Caki2 (cell line): ENCODE measurements around the gene SLC35F1. TPM values are rescaled to one million over a fixed set of nuclear protein-coding genes. Genes with fewer than 3 reads are reported as not detected.

Source experiments
- DNase-seq: peaks from one replicate; pipeline ENCODE4 v3.0.0-alpha.2; 2015; ENCODE audit warnings: low read depth
- in situ Hi-C: cut with HindIII; loops from 2 replicates; pipeline ENCODE4 v1.10.0; 2016; ENCODE audit warnings: low sequenced_read_pairs, low pct_unique_long_range_greater_than_20kb, mixed read lengths
- total RNA-seq: library from RNA; depleted of rRNA; stranded (reverse); fragments of >200 nt; shearing (Covaris generic); gene quantifications from 2 replicates; pipeline ENCODE4 v1.2.3, GENCODE V29; 2014; ENCODE audit warnings: low replicate concordance

SLC35F1 gene
- total RNA-seq, 1 experiment from 2014 or later: not detected

DNA sequence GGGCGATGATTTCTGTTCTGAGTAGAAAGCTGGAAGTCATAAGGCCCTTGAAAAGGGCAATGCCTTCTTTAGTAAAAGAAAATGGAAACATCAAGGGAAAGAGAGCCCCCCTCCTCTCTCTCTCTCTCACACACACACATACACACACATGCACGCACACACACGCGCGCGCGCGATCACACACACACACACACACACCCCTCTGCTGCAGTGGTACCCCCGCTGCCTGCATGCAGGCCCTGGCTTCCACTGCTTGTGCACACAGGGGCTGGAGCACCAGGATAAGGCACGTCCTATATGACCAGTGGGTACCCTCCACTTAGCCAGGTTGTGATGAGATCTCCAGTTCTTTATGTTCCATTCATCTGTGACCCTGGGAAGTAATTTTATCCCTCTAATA is 300.9 kb downstream of the SLC35F1 start:
- in situ Hi-C loops: no loop called here
- no peak for DNase-seq

DNA sequence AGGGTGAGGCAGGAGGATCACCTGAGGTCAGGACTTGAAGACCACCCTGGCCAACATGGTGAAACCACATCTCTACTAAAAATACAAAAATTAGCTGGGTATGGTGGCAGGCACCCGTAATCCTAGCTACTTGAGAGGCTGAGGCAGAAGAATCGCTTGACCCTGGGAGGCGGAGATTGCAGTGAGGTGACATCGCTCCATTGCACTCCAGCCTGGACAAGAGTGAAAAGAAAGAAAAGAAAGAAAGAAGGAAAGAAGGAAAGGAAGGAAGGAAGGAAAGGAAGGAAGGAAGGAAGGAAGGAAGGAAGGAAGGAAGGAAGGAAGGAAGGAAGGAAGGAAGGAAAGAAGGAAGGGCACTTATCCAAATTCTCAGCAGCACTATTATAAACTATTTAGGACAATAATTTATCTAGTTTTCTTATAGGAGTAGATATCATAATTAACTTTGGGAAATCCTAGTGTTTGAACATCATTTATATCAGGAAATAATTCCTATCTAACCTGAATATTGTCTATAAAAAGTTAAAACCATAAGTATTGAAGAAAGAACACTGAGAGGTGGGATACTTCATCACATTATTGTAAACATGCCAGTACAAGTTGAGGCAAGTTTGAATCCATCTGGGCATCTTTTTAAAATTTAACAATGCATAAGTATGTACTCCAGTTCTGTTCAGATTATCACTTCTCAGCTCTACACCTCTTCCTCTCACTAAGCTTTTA is 305.5 kb downstream of the SLC35F1 start:
- DNase-seq: no peak
- in situ Hi-C loops: no loop called here

DNA sequence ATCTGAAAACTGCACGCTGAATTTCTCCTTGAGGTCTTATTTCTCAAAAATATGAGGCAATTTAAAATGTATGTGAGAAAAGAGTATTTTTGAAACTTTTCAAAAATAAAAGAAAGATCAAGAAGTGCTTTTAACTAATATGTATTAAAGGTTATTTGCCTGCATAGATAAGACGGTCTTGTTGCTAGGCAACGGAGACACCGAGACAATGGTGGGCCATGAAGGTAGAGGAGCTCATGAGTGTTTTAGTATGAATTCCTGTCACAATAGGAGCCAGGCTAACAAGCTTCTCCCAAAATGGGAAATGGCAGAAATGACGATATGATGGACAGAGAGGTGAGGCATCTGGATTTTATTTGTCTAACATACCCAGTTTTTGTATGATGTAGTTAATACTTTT is 308.2 kb downstream of the SLC35F1 start:
- in situ Hi-C loops: no loop called here
- no peak for DNase-seq

DNA sequence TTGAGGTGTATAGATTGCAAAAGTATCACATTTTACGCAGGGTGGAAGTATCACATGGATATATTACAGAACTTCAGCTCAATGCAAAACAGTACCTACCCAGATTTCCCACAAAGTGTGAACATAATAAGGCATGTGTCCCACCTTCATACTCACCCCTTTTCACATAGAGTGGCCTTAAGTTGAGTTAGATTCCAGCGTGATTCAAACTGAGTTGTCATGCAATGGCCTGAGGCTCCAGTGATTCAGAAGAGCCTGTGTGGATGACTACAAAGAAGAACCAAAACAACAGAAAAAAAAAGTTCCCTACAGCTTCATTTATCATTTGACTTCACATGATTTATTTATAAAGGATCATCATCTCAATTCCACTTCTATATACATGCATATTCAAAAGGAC is 309.7 kb downstream of the SLC35F1 start:
- in situ Hi-C loops: no loop called here
- DNase-seq: no peak

DNA sequence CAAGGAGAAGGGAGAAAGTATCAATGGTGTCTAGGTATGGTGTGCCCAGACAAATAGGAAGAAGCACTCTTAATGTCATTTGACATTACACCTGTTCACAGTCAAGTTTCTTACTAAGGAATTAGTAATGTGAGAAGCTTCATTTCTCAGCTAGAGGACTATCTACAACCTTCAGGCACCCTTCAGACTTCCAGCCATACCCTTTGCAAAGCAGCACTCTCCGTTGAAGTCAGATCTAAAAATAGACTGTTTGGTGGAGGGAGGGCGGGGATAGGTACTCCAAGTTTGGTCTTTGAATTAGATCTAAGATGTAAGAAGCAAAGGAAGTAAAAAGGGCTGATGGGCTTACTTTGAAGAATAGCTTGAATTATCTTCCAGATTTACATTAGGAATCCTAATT is 311.1 kb downstream of the SLC35F1 start:
- in situ Hi-C loops: no loop called here
- no peak for DNase-seq

DNA sequence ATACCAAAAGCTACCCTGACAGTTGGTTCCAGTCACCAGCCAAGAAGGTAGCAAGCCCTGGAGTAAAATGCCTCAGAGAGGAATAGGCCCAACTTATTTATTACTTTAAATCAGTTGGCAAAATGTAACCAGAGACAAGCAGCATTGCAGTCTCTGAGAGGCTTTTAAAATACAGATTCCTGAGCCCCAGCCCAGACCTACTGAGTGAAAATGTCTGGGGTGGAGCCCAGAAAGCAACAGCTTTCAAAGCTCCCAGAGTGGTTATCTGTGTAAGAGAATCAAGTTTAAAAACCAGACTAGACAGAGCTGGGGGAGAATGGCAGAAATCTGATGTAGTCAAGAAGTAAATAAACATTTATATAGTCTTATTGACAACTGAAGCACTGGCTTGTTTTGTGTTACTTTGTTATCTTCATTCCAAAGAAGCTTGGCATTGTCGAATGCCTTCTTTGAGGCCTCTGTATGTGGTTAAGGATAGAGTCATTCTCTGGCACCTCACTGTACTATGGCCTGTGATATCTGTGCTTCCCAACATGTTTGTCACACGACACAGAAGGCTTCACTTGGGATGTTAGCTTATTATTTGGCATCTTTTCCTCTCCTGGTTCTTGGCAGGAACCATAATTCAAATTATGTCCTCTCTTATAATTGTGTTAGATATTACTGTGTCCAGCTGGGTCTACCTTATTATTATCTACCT is 313.5 kb downstream of the SLC35F1 start:
- DNase-seq: no peak
- in situ Hi-C loops: no loop called here

DNA sequence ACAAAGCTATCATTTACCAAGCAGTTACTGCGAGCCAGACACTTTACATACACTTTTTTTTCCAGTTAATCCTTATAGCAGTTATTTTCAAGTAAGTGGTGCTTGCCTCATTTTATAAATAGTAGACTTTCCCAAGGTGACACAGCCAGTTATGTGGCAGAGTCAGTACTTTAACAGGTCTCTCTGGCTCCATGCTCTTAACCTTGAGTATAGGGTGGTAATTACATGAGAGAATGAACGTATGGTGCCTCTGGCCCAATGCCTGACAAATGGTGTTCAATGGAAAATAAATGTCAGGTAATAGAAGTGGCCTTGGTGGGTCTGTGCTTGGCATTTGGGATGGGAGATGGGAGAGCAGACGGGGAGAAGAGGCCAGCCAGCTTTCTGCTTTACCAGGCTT is 316.3 kb downstream of the SLC35F1 start:
- DNase-seq: no peak
- in situ Hi-C loops: no loop called here

DNA sequence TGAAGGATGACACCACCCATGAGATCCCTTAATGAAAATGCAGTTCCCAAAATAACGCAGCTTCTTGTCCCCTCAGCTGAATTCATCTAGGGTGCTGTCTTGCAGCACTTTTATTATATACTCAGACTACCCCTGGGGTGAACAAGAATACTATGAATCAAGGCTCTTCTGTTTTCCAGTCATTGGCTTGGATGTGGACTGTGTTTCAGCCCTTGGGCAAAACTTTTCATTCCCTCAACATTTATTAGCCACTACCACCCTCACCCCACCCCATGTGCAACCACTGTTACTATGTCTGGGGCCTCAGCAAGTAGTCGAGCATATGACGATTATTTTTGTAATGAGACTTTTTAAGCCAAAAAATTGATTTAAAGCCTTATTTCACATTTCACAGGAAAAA is 321.8 kb downstream of the SLC35F1 start:
- in situ Hi-C loops: no loop called here
- DNase-seq: no peak

DNA sequence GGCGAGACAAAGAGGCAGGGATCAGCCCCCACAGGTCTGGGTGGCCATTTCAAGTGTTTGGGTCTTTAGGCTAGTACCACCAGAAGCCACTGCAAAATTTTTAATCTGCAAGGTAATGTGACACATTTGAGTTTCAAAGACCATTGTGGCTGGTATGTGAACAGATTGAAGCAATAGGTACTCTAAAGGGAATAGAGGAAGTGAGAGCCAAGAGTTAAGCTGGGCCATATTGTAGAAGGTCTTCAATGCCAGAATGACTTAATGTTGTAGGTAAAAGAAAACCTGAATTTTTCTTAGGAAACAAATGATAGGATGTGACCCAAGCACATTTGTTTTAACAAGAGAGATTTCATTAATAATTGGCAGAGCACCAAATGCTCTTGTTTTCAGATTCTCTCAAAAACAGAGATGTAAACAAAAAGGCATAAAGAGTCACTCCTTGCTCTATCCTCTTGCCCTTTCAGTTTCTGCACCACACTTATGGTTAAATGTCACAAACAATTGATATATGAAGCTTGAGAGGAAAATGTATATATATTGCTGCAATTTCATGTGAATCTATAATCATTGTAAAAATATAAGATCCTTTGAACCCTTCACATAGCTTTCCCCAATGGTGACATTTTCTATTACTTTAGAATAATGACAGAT is 333.9 kb downstream of the SLC35F1 start:
- in situ Hi-C loops: no loop called here
- no peak for DNase-seq

DNA sequence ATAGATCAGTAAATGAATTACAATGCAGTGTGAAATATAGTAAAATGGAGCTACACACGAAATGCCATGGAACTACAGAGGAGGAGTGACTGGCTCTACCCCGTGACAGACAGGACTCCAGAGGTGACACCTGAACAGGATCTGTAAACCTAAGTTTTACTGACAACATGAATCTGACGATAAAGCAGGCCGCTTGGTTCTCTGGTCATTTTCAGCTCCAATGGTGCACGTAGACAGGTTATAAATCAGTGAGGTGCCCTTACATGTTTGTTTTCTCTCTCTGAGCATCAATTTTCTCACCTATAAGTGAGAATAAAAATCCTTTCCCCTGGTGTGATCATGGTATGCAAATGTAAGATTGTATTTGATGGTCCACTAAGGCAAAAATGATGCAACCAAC is 339.3 kb downstream of the SLC35F1 start:
- in situ Hi-C loops: no loop called here

DNA sequence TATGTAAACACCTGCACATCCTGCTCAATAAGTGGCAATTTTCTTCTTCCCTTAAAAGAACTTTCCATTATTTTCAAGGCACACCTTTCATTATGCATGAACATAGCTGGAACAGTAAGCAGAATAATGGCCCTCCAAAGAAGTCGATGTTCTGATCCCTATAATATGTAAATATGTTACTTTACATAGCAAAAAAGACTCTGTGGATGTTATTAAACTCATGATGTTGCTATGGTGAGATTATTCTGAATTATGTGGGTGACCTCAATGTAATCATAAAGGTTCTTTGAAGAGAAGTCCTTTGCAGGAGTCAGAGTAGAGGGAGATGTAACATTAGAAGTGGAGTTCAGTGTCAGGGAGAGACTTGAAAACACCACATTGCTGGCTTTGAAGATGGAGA is 341.1 kb downstream of the SLC35F1 start:
- in situ Hi-C loops: no loop called here
- DNase-seq: no peak

More for the DNA sequence above, 339.3 kb downstream of the SLC35F1 start:
- DNase-seq: no peak

DNA sequence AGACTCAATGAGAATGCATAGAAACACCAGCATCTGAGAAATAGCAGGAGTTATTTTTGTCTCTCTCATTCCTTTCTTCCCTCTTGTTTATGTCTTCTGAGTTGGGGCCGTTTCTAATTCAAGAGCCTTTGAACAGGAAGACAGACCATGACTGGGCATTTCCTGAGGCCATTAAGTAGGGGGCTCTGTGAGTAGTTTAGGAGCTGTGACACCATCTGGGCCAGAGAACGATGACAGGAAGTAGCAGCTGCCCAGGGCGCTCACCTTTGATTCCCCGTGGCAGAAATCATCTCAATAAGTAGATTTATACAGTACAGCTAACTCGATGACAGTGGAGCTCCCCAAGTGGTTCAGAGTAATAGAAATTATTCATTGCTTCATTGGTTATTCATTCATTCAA is 342.6 kb downstream of the SLC35F1 start:
- in situ Hi-C loops: no loop called here
- no peak for DNase-seq

DNA sequence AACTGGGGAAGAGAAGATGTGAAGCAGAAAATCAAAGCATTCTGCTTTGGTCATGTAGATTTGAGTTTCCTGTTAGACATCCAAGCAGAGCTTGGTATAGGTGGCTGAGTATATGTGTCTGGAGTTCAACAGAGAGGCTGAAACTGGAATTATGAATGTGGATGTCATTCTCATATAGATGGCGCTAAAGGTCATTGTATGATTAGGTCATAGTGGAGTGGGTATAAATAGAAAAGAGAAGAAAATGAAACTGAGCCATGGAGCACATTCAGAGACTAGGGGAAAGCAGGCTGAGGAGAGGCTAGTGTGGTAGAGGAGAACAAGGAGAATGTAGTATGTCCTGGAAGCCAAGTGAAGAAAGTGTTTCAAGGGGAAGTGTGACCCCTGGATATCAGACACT is 345.4 kb downstream of the SLC35F1 start:
- no peak for DNase-seq
- in situ Hi-C loops: no loop called here

DNA sequence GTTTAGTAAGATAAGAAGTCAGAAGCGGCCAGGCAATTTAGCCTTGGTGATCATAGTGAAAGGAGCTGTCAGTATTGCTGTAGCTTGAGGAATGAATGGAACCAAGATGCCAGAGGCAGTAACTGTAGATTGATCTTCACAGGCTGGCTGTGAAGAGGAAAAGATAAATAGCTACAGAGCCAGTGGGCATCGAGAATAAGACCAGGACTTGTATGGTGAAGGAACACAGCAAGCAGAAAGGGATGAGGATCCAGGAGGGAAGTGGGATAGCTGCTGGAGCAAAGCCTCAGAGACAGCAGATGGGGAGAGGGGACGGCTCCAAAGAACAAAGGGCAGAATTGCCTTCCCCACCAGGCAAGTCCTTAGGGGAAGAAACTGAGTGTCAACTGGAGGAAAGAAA is 346.7 kb downstream of the SLC35F1 start:
- DNase-seq: no peak
- in situ Hi-C loops: no loop called here

DNA sequence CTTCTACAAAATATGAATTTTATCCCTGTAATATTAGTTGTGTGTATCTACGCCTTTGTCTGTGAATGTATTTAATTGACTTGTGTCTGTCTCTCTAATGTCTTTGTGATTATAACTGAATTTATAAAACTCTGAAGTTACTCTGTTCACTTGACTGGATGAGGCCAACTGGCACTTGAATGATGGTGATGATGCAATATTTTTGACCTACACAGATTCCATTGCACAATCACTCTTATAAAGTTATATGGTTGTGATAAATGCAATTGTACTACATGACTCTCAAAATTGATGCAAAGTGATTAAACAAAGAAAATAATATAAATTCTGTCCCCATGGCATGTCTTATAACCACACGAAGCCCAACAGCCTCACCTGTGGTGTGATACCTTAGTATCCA is 353.8 kb downstream of the SLC35F1 start:
- in situ Hi-C loops: no loop called here

DNA sequence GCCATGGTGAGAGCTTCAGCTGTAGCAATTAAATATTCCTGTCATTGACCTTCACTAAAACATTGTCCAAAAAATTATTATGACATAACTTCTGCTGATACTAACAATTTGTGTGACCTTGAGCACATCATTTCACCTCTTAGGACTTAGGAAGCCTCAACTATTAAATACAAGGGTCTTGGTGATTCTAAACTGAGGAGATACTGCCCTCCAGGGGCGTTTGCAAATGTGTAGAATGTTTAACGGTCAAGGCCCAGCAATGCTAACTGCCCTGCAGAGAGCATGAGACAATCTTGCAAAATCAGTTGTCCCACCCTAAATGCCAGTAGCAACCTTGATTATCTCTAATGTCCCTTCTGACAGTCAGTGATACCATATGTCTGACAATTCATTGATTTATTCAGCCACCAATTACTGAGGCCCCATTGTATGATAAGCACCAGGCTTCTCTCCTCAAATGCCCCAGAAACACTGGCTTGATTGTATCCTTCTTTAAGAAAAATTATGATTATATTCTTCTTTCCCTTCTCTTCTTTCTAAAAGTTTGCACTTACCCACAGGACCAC is 356.9 kb downstream of the SLC35F1 start:
- in situ Hi-C loops: no loop called here
- DNase-seq: no peak

More for the DNA sequence above, 353.8 kb downstream of the SLC35F1 start:
- no peak for DNase-seq

DNA sequence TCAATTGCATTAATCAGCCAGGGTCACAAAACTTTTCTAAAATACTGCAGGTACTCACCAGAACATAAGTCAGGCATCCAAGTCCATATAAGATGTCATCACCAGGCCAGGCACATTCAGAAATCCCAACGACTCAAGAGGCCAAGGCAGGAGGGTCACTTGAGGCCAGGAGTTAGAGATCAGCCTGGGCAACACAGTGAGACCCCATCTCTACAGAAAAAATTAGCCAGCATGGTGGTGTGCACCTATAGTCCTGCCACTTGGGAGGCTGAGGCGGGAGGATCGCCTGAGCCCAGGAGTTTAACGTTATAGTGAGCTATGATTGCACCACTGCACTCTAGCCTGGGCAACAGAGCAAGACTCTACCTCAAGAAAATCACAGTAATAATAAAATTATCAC is 362.6 kb downstream of the SLC35F1 start:
- in situ Hi-C loops: no loop called here
- no peak for DNase-seq

DNA sequence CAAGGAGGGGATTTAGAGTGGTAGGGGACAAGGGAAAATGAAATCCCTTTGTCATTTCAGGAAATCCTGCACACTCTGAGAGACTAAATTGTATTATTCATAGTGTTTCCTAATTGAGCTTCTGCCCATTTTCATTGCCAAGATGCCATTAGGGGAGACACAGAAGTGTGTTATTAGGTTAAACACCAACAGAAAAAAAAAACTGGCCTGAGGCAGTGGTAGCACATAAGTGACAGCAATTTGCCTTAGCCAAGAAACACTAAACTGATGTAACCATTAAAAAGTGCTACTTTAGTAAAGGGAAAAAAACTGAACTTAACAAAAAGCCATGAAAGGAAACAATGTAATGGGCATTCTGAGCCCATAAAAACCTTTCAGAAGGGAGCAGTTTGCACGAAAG is 370.6 kb downstream of the SLC35F1 start:
- DNase-seq: no peak
- in situ Hi-C loops: no loop called here

DNA sequence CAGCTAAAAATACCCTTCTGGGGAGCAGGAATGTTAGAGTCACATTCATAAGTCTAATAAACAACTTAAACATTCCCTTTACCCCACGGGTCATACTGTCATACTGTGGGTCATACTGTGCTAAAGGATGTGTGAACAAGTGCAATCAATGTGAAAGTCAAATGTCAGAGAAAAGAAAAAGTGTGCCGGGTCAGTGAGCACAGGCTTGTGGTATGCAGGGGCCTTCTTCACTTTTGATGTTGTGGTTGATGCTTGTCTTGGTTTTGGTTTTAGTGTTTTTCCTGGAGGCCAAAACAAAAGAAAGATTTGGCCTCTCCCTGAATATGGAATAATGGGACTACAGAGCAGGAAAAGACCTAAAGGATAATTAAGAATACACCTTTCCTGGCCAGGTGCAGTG is 373.1 kb downstream of the SLC35F1 start:
- in situ Hi-C loops: no loop called here
- no peak for DNase-seq
